SK-N-MC (cell line): ENCODE data around the gene PRPF8.

Experiments
- DNase-seq: peaks from one replicate; pipeline ENCODE4 v3.0.0-alpha.2; 2011; ENCODE audit warnings: low read depth, low spot score
- H3K27ac ChIP-seq: fragments of 200-600 bp; sonication (generic); 2 replicates; pipeline ENCODE4 v1.5.1; 2016; ENCODE audit warnings: mixed run types
- H3K36me3 ChIP-seq: fragments of 200-600 bp; sonication (generic); 2 replicates; pipeline ENCODE4 v1.6.1; 2017; ENCODE audit warnings: antibody characterized with exemption, low read length, mixed read lengths; ENCODE audit not compliant: insufficient read depth
- H3K4me3 ChIP-seq: fragments of 200-600 bp; sonication (generic); 2 replicates; pipeline ENCODE4 v1.5.1; 2016
- H3K9ac ChIP-seq: fragments of 200-600 bp; sonication (generic); 2 replicates; pipeline ENCODE4 v1.8.0; 2017; ENCODE audit warnings: mixed run types, mixed read lengths; ENCODE audit not compliant: insufficient read length
- H3K9me3 ChIP-seq: fragments of 200-600 bp; sonication (generic); 2 replicates; pipeline ENCODE4 v1.6.1; 2017; ENCODE audit warnings: low read depth, mild to moderate bottlenecking, antibody characterized with exemption, low read length, moderate library complexity, mixed read lengths
- EZH2 ChIP-seq: fragments of 200-600 bp; sonication (generic); IDR thresholded peaks from one replicate; pipeline ENCODE4 v1.6.1; 2017; ENCODE audit warnings: antibody characterized with exemption
- FOXP2 ChIP-seq: optimal IDR thresholded peaks from 2 replicates; pipeline ENCODE3; 2011; ENCODE audit warnings: mild to moderate bottlenecking, moderate library complexity; ENCODE audit not compliant: insufficient read depth; ENCODE audit errors: extremely low read length, control extremely low read depth
- POLR2AphosphoS5 ChIP-seq: IDR thresholded peaks from 2 replicates; pipeline ENCODE4 v1.6.1; 2012; ENCODE audit warnings: mild to moderate bottlenecking, low read depth, low read length, borderline replicate concordance

The PRPF8 gene

DNA sequence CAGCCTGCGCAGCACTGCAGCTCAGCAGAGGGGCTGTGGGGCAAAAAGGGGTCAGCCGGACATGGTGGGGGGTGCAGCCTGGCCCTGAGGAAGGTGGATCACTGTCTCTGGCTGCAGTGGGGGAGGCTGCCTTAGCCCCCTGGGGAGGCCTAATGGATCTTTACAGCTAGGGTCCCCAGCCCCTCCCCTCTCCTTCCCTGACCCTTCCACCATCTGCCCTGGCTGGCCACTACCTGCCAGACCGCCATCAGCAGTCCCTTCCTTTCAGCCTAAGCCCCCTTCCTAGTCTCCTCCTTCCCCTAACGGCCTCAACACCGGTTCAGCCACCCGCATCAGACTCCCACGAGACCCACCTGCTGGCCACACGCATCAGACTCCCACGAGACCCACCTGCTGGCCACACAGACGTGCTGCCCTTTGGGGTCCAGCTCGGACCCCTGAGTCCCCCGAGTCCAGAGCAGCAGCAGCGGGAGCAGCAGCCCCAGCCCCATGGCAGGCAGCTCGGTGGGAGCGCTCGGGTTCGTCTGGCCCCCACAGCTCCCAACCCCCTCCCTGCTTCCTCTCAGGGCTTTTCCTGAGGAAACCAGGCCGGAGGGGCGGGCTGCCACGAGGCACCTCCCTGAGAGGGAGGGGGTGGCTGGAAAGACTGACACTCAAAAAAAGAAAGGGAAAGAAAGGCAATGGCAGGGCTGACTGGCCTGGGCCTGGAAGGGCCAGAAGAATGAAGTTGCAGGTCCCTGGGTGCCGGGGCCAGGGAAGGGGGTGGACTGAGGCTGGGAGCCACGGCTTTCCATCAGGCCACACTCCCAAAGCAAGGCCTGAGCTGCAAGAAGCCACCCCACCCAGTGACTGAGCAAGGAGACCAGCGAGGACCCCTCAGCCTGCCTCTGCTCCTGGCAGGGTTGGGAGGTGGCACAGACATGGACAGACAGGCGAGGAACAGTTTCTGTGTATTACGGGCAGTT lies 39.2 kb downstream of the PRPF8 start, which contains the start of gene SCARF1:
TSS of gene SCARF1 (minus strand) at position 526 of the 965 bp plus-strand sequence. CDS start at position 491, 35 bp downstream.
- no peak for DNase-seq
- Histone ChIP-seq H3K27ac (no peak within 1 kb of the TSS), H3K4me3 (no peak within 1 kb of the TSS), H3K36me3 (peaks cover 3% of the 10 kb centered on the region; the same call in 1 of the 2 replicates), H3K9me3 (no peaks in the 10 kb centered on the region), H3K9ac (no peak within 1 kb of the TSS)
- no peak for TF ChIP-seq POLR2AphosphoS5
- no peak for TF ChIP-seq EZH2
- TF ChIP-seq FOXP2, result no peak

DNA sequence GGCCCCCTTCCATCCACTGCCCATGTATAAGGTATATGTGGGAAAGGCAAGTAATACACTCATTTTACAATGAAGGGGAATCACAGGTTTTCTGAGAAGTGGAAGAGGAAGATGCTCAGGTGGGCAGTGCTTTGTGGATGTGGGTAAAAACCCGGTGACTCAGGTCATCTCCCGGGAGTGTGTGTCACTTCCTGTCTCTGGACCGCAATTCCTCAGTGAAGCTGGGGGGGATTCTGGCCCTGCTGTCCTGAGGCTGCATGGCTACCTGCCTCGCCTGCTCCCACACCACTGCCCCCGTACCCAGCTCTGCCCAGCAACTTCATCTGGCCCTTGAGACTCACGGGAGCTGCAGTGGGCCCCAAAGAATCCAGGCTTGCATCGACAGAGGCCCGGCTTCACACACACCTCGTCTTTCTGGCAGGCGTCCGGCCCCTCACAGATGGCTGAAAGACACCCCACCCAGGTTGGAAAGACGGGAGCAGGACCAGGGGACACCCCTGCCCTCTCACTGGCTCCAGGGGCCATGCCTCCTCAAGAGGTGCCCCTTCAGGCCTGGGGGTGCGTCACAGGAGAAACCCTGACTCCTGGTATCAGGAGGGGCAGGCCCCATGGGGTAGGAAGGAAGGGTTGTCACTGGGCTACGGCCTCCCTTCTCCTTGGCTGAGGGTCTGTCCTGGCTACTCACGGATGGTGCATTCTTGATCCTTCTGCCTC lies 40.0 kb downstream of the PRPF8 start:
- DNase-seq, result no peak
- H3K9ac ChIP-seq, result no peak overlapping the region

DNA sequence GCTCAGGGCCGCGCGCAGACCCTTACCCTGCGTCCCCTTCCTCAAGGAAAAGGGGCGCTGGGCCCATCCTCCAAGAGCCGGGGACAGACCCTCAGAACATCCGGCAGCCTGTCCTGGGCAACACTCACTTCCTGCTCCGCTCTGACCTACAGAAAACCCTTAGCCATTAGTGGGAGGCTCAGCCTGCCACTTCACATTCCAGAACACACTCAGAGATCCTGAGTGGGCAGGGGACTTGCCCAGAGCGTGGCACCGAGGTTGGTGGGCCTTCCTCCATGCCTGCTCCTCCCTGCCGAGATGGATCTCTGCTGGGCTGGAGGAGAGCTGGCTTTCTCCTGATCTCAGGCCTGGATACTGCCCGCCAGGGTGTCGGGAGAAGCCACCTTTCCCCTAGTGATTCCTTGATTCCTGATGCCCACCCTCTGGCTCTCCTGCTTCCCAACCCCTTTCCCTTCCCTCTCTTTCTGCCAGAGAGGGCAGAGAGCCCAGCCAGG lies 40.6 kb downstream of the PRPF8 start:
- TF ChIP-seq EZH2 (no peak), POLR2AphosphoS5 (no peak), FOXP2 (no peak)
- no peak overlapping the region for H3K27ac ChIP-seq
- no peaks in the 10 kb centered on the region for H3K9me3 ChIP-seq
- H3K4me3 ChIP-seq, result peak overlapping the region; percentile 62; the same call in 1 of the 2 replicates
- DNase-seq, result no peak
- H3K36me3 ChIP-seq, result no peaks in the 10 kb centered on the region
- no peak overlapping the region for H3K9ac ChIP-seq

More for the DNA sequence above, 40.0 kb downstream of the PRPF8 start:
- Histone ChIP-seq H3K9me3 (no peaks in the 10 kb centered on the region), H3K36me3 (no peaks in the 10 kb centered on the region), H3K4me3 (no peak overlapping the region), H3K27ac (no peak overlapping the region)
- TF ChIP-seq EZH2 (no peak), POLR2AphosphoS5 (no peak), FOXP2 (no peak)

DNA sequence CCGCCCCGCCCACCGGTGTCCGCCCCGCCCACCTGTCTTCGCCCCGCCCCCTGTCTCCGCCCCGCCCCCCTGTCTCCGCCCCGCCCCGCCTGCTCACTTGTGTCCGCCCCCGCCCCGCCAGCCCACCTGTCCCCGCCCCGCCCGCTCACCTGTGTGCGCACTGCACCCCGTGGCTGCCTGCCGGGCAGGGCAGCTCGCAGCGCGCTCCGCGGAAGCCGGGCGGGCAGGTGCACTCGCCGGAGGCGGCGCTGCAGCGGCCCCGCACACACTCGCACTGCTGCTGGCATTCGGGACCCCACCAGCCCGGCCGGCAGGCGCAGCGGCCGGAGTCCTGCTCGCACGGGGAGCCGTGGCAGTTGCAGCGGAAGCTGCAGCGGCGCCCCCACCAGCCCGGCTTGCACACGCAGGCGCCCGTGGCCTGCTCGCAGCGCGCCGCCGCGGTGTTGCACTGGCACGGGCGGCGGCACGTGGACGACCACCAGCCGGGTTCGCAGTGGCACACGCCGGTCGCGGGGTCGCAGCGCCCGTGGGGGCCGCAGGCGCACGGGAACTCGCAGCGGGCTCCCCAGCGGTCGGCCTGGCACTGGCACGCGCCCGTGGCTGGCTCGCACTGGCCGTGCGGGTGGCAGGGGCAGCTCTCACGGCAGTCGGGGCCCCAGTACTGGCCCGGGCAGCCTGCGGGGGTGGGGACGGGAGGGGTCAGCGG lies 41.2 kb downstream of the PRPF8 start:
- H3K36me3 ChIP-seq, result no peaks in the 10 kb centered on the region
- H3K4me3 ChIP-seq, result peak overlapping the region; percentile 62
- no peak overlapping the region for H3K9ac ChIP-seq
- H3K27ac ChIP-seq, result no peak overlapping the region
- no peak for TF ChIP-seq FOXP2
- TF ChIP-seq EZH2, result no peak
- no peak for TF ChIP-seq POLR2AphosphoS5
- no peak for DNase-seq
- no peaks in the 10 kb centered on the region for H3K9me3 ChIP-seq

DNA sequence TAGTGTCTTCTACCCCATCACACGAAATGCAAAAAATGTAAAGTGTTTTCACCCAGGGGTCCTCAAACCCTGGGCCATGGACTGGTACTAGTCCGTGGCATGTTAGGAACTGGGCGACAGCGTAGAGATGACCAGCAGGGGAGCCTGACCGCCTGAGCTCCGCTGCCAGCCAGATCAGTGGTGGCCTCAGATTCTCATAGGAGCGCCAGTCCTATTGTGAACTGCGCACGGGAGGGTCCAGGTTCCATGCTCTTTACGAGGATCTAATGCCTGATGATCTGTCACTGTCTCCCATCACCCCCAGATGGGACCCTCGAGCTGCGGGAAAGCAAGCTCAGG lies 43.6 kb downstream of the PRPF8 start:
- Histone ChIP-seq H3K27ac (no peak overlapping the region), H3K4me3 (no peak overlapping the region), H3K36me3 (no peaks in the 10 kb centered on the region), H3K9me3 (no peaks in the 10 kb centered on the region), H3K9ac (no peak overlapping the region)
- no peak for DNase-seq
- TF ChIP-seq POLR2AphosphoS5, result no peak
- no peak for TF ChIP-seq FOXP2
- no peak for TF ChIP-seq EZH2

DNA sequence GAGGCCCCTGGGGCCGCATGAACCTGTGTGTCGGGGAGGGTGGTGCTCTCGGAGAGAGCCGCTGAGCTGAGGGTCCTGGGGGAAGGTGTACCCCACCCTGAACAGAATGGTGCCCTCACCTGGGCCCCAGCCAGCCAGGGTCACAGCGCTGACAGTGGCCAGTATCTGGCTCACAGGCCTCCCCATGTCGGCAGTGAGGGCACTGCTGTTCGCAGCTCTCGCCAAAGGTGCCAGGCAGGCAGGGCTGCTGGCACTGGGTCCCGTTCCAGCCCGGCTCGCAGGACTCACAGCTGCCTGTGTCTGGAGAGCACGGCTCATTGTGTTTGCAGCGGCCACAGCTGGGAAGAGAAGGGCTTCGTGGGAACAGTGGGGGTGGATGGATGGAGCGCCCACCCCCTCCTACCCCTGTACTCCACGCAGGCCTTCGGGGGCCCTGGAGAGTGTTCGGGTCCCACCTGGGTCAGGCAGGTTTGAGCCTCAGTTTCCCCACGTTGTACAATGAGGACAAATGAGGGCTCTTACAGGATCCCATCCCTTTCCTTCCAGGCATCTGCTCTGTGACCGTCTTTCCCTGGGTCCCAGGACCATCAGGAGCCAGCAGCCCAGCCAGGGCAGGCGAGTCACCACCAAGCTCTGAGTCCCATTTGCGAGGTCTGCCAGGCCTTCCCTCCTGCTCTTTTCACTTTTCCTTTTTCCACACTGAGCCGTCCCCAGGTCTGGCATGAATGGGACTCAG lies 44.2 kb downstream of the PRPF8 start:
- TF ChIP-seq EZH2 (no peak), FOXP2 (no peak), POLR2AphosphoS5 (no peak)
- Histone ChIP-seq H3K9me3 (no peaks in the 10 kb centered on the region), H3K9ac (no peak overlapping the region), H3K27ac (no peak overlapping the region), H3K36me3 (no peaks in the 10 kb centered on the region), H3K4me3 (no peak overlapping the region)
- DNase-seq, result no peak

DNA sequence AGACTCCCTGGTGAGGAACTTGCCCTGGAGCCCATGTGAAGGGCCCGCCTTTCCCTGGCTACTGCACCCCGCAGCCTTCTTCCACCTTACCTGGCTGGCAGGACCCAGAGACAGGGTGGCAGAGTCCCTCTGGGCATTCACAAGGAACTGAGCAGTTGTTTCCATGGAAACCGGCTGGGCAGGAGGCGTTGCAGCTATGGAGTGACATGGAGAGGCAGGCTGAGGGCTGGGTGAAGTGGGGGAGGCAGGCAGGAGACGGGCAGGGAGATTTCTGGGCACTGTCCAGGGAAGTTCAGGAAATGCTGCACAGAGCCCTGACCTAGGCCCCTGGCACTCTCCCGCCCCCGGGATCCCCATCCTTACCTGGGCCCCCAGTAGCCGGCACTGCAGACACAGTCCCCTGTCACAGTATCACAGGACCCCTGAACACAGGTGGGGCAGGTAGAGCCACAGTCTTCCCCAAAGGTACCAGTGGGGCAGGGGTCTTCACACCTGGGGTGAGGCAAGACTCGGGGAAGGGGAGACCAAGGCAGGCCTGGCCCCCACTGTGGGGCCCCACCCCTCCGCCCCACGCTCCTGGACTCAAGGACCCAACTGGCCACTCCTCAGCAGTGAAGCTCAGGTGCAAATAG lies 45.0 kb downstream of the PRPF8 start:
- DNase-seq, result no peak
- Histone ChIP-seq H3K9me3 (no peaks in the 10 kb centered on the region), H3K27ac (no peak overlapping the region), H3K4me3 (no peak overlapping the region), H3K9ac (no peak overlapping the region), H3K36me3 (no peaks in the 10 kb centered on the region)
- TF ChIP-seq FOXP2 (no peak), POLR2AphosphoS5 (no peak), EZH2 (no peak)
